HG02884 (cell line): ENCODE results near the gene PDZD7.

Experiments
- ATAC-seq: cut with Tn5 transposase; IDR thresholded peaks from one replicate; pipeline ENCODE4 v1.9.1; 2021; ENCODE audit warnings: mild to moderate bottlenecking, moderate library complexity; ENCODE audit not compliant: unreplicated experiment

The PDZD7 gene

GRCh38 chr10:101020427-101021075 lies 10.4 kb downstream of the PDZD7 start:
- ATAC-seq: no peak

GRCh38 chr10:101019440-101019703 lies 11.6 kb downstream of the PDZD7 start:
- ATAC-seq: no peak

- ATAC-seq: no peak
These were observed 12.1 kb downstream of the PDZD7 start for GRCh38 chr10:101018600-101019439.

- no peak for ATAC-seq
These were observed 12.8 kb downstream of the PDZD7 start for GRCh38 chr10:101018118-101018599.

- ATAC-seq: no peak
These were observed 14.1 kb downstream of the PDZD7 start for GRCh38 chr10:101016814-101017213.

- no peak for ATAC-seq
These were observed 15.4 kb downstream of the PDZD7 start for GRCh38 chr10:101015582-101015973.

GRCh38 chr10:101014966-101015581 lies 15.9 kb downstream of the PDZD7 start:
- ATAC-seq: no peak

- ATAC-seq: no peak
These were observed 16.6 kb downstream of the PDZD7 start for GRCh38 chr10:101014230-101014884.

GRCh38 chr10:101013365-101013825 lies 17.5 kb downstream of the PDZD7 start:
- ATAC-seq: no peak

- no peak for ATAC-seq
These were observed 18.2 kb downstream of the PDZD7 start for GRCh38 chr10:101012525-101013364.

- no peak for ATAC-seq
These were observed 19.2 kb downstream of the PDZD7 start for GRCh38 chr10:101011517-101012423.

GRCh38 chr10:101010329-101010728 lies 20.6 kb downstream of the PDZD7 start:
- no peak for ATAC-seq

- ATAC-seq: no peak
These were observed 22.0 kb downstream of the PDZD7 start for GRCh38 chr10:101008823-101009423.

GRCh38 chr10:101007915-101008822 lies 22.8 kb downstream of the PDZD7 start:
- no peak for ATAC-seq

- no peak for ATAC-seq
These were observed 23.7 kb downstream of the PDZD7 start for GRCh38 chr10:101007099-101007711.

GRCh38 chr10:101006593-101007098 lies 24.3 kb downstream of the PDZD7 start:
- no peak for ATAC-seq

GRCh38 chr10:101005869-101006567 lies 24.9 kb downstream of the PDZD7 start:
- no peak for ATAC-seq
